ENCODE results near the gene C10orf90.

The C10orf90 gene

GRCh38 chr10:126452245-126452644 lies 218.2 kb downstream of the C10orf90 start:
- H3K9me3 ChIP-seq (ENCODE audit: control insufficient read depth, low read length) = no peaks in the 10 kb centered on the region
- H3K36me3 ChIP-seq (ENCODE audit: control insufficient read depth, insufficient read depth, low read length) = no peaks in the 10 kb centered on the region

DNA sequence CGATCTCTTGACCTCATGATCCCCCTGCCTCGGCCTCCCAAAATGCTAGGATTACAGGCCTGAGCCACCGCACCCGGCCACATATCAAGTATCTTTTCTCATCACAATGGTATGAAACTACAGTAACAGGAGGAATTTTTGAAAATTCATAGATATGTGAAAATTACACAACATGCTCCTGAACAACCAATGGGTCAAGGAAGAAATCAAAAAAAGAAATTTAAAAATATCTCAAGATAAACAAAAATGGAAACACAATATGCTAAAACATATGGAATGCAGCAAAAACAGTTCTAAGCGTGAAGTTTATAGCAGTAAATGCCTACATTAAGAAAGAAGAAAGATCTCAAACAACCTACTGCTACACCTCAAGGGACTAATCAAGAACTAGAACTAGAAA lies 222.4 kb downstream of the C10orf90 start:
- Histone ChIP-seq H3K9me3 (ENCODE audit: control insufficient read depth, low read length) (no peaks in the 10 kb centered on the region), H3K27ac (ENCODE audit: insufficient read depth, low read length, poor library complexity, severe bottlenecking) (no peak overlapping the region), H3K36me3 (ENCODE audit: control insufficient read depth, insufficient read depth, low read length) (no peaks in the 10 kb centered on the region), H3K4me1 (ENCODE audit: control insufficient read depth, insufficient read depth, low read length, poor library complexity, severe bottlenecking) (no peaks in the 10 kb centered on the region), H3K4me3 (ENCODE audit: insufficient read depth, low read depth, low read length, poor library complexity, severe bottlenecking) (no peak overlapping the region), H3K27me3 (replicated peaks; ENCODE audit: control insufficient read depth, insufficient read depth, low read length, poor library complexity, severe bottlenecking) (no peaks in the 10 kb centered on the region)
- DNase-seq = no peak

More at GRCh38 chr10:126452245-126452644, 218.2 kb downstream of the C10orf90 start:
- no peaks in the 10 kb centered on the region for H3K27me3 ChIP-seq (replicated peaks; ENCODE audit: control insufficient read depth, insufficient read depth, low read length, poor library complexity, severe bottlenecking)
- H3K4me1 ChIP-seq (ENCODE audit: control insufficient read depth, insufficient read depth, low read length, poor library complexity, severe bottlenecking) = no peaks in the 10 kb centered on the region
- no peak for DNase-seq
- H3K4me3 ChIP-seq (ENCODE audit: insufficient read depth, low read depth, low read length, poor library complexity, severe bottlenecking) = no peak overlapping the region
- H3K27ac ChIP-seq (ENCODE audit: insufficient read depth, low read length, poor library complexity, severe bottlenecking) = no peak overlapping the region

DNA sequence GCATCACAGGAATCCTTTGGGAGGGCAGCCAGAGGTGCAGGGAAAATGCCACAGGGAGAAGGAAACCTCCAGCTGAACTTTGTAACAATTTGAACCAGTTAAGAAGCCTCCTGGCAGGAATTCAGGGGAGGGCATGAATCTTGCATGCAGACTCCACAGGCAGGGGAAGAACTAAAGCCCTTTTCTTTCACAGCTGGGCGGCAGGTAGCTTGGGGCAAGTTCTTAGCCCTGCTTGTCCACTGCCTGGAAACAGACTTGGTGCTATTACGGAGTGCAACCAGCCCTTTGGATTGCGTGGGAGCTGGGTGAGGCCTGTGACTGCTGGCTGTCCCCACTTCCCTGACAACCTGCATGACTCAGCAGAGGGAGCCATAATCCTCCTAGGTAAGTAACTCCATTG lies 230.6 kb downstream of the C10orf90 start:
- no peak overlapping the region for H3K4me3 ChIP-seq (ENCODE audit: insufficient read depth, low read depth, low read length, poor library complexity, severe bottlenecking)
- no peaks in the 10 kb centered on the region for H3K9me3 ChIP-seq (ENCODE audit: control insufficient read depth, low read length)
- H3K36me3 ChIP-seq (ENCODE audit: control insufficient read depth, insufficient read depth, low read length) = no peaks in the 10 kb centered on the region
- no peaks in the 10 kb centered on the region for H3K4me1 ChIP-seq (ENCODE audit: control insufficient read depth, insufficient read depth, low read length, poor library complexity, severe bottlenecking)
- no peak for DNase-seq
- H3K27me3 ChIP-seq (replicated peaks; ENCODE audit: control insufficient read depth, insufficient read depth, low read length, poor library complexity, severe bottlenecking) = no peaks in the 10 kb centered on the region
- no peak overlapping the region for H3K27ac ChIP-seq (ENCODE audit: insufficient read depth, low read length, poor library complexity, severe bottlenecking)

GRCh38 chr10:126438407-126438783 lies 232.1 kb downstream of the C10orf90 start:
- Histone ChIP-seq H3K27me3 (replicated peaks; ENCODE audit: control insufficient read depth, insufficient read depth, low read length, poor library complexity, severe bottlenecking) (no peaks in the 10 kb centered on the region), H3K4me1 (ENCODE audit: control insufficient read depth, insufficient read depth, low read length, poor library complexity, severe bottlenecking) (no peaks in the 10 kb centered on the region), H3K4me3 (ENCODE audit: insufficient read depth, low read depth, low read length, poor library complexity, severe bottlenecking) (no peak overlapping the region), H3K36me3 (ENCODE audit: control insufficient read depth, insufficient read depth, low read length) (no peaks in the 10 kb centered on the region), H3K9me3 (ENCODE audit: control insufficient read depth, low read length) (no peaks in the 10 kb centered on the region), H3K27ac (ENCODE audit: insufficient read depth, low read length, poor library complexity, severe bottlenecking) (no peak overlapping the region)
- no peak for DNase-seq

GRCh38 chr10:126437635-126438406 lies 232.7 kb downstream of the C10orf90 start:
- H3K27ac ChIP-seq (ENCODE audit: insufficient read depth, low read length, poor library complexity, severe bottlenecking) = no peak overlapping the region
- no peaks in the 10 kb centered on the region for H3K9me3 ChIP-seq (ENCODE audit: control insufficient read depth, low read length)
- H3K27me3 ChIP-seq (replicated peaks; ENCODE audit: control insufficient read depth, insufficient read depth, low read length, poor library complexity, severe bottlenecking) = no peaks in the 10 kb centered on the region
- no peaks in the 10 kb centered on the region for H3K36me3 ChIP-seq (ENCODE audit: control insufficient read depth, insufficient read depth, low read length)
- DNase-seq = no peak
- no peak overlapping the region for H3K4me3 ChIP-seq (ENCODE audit: insufficient read depth, low read depth, low read length, poor library complexity, severe bottlenecking)
- no peaks in the 10 kb centered on the region for H3K4me1 ChIP-seq (ENCODE audit: control insufficient read depth, insufficient read depth, low read length, poor library complexity, severe bottlenecking)

DNA sequence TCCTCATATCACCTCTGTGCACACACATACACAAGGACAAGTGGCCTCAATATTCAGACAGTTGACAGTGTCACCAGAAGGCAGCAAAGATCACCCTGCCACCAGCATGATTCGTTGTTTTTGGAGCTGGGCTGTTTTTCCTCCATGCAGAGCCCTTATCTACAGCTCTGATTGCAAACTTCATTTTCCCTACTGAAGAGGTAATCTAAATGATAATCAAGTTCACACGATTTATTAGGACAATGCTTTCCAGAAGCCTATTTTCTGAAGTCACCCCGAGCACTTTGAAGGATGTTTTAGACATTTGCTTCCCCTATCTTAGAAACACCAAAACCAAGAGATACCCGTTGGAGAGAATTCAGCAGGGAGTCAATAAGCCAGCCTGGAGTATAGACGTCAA lies 236.3 kb downstream of the C10orf90 start:
- Histone ChIP-seq H3K27me3 (replicated peaks; ENCODE audit: control insufficient read depth, insufficient read depth, low read length, poor library complexity, severe bottlenecking) (no peaks in the 10 kb centered on the region), H3K36me3 (ENCODE audit: control insufficient read depth, insufficient read depth, low read length) (no peaks in the 10 kb centered on the region), H3K9me3 (ENCODE audit: control insufficient read depth, low read length) (no peaks in the 10 kb centered on the region), H3K27ac (ENCODE audit: insufficient read depth, low read length, poor library complexity, severe bottlenecking) (no peak overlapping the region), H3K4me1 (ENCODE audit: control insufficient read depth, insufficient read depth, low read length, poor library complexity, severe bottlenecking) (no peaks in the 10 kb centered on the region), H3K4me3 (ENCODE audit: insufficient read depth, low read depth, low read length, poor library complexity, severe bottlenecking) (no peak overlapping the region)
- no peak for DNase-seq

DNA sequence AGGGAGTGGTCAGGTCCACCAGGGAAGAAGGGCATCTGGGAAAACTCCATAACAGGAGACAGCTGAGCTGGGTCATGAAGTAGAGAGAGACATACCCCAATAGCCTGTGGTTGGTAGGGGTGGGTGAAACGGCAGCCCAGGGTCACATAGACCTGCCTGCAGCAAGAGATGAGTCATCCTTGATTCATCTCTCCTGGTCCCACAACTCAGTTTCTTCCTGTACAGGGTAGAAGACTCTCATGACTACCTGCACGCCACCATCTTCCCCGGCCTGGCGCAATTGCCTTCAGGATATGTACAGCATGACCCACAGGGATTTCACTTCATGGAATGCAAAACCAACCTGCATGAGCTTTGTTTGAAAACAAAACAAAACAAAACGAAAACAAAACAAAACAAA lies 237.1 kb downstream of the C10orf90 start:
- no peaks in the 10 kb centered on the region for H3K27me3 ChIP-seq (replicated peaks; ENCODE audit: control insufficient read depth, insufficient read depth, low read length, poor library complexity, severe bottlenecking)
- H3K4me1 ChIP-seq (ENCODE audit: control insufficient read depth, insufficient read depth, low read length, poor library complexity, severe bottlenecking) = no peaks in the 10 kb centered on the region
- H3K36me3 ChIP-seq (ENCODE audit: control insufficient read depth, insufficient read depth, low read length) = no peaks in the 10 kb centered on the region
- no peak overlapping the region for H3K27ac ChIP-seq (ENCODE audit: insufficient read depth, low read length, poor library complexity, severe bottlenecking)
- no peak overlapping the region for H3K4me3 ChIP-seq (ENCODE audit: insufficient read depth, low read depth, low read length, poor library complexity, severe bottlenecking)
- no peak for DNase-seq
- H3K9me3 ChIP-seq (ENCODE audit: control insufficient read depth, low read length) = no peaks in the 10 kb centered on the region

GRCh38 chr10:126432507-126432906 lies 238.0 kb downstream of the C10orf90 start:
- no peak overlapping the region for H3K27ac ChIP-seq (ENCODE audit: insufficient read depth, low read length, poor library complexity, severe bottlenecking)
- no peaks in the 10 kb centered on the region for H3K4me1 ChIP-seq (ENCODE audit: control insufficient read depth, insufficient read depth, low read length, poor library complexity, severe bottlenecking)
- H3K27me3 ChIP-seq (replicated peaks; ENCODE audit: control insufficient read depth, insufficient read depth, low read length, poor library complexity, severe bottlenecking) = no peaks in the 10 kb centered on the region
- H3K9me3 ChIP-seq (ENCODE audit: control insufficient read depth, low read length) = no peaks in the 10 kb centered on the region
- no peaks in the 10 kb centered on the region for H3K36me3 ChIP-seq (ENCODE audit: control insufficient read depth, insufficient read depth, low read length)
- H3K4me3 ChIP-seq (ENCODE audit: insufficient read depth, low read depth, low read length, poor library complexity, severe bottlenecking) = no peak overlapping the region
- DNase-seq = no peak

DNA sequence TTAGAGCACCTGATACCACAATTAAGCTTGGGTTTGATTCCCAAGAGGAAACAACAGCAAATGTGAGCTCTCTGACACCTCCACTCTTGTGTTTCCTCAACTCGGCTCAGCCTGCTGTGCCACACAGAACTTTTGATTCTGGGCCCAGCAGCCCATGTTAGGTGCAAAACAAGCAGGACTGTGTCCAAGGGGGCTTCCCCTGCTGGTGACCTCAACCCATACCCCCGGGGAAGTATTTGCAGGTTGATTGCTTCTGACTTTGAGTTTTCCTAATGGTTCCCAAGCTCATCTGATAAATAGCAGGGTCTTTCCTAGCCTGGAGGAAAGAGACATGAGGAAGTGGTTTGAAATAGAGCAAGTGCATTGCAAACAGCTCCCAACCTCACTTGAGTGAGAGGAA lies 238.7 kb downstream of the C10orf90 start:
- Histone ChIP-seq H3K9me3 (ENCODE audit: control insufficient read depth, low read length) (no peaks in the 10 kb centered on the region), H3K36me3 (ENCODE audit: control insufficient read depth, insufficient read depth, low read length) (no peaks in the 10 kb centered on the region), H3K4me1 (ENCODE audit: control insufficient read depth, insufficient read depth, low read length, poor library complexity, severe bottlenecking) (no peaks in the 10 kb centered on the region), H3K4me3 (ENCODE audit: insufficient read depth, low read depth, low read length, poor library complexity, severe bottlenecking) (no peak overlapping the region), H3K27ac (ENCODE audit: insufficient read depth, low read length, poor library complexity, severe bottlenecking) (no peak overlapping the region), H3K27me3 (replicated peaks; ENCODE audit: control insufficient read depth, insufficient read depth, low read length, poor library complexity, severe bottlenecking) (no peaks in the 10 kb centered on the region)
- DNase-seq = no peak

DNA sequence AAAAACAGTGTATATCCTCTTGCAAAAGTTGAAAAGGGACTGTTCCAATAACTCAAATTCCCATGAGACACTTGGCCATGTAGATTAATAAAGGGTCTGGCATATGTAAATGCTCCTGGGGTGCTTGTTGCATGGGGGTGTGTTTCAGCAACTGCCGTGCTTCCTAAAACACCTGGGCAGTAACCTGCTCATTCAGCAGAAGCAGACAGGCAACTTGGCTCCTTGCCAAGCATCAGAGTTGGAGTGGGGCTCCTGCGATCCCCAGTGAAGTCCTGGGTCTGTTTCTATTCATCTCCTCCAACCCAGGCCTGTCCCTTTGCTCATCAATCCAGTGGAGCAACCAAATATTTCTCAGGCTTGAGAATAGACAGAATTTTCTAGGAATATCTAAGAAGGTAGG lies 240.0 kb downstream of the C10orf90 start:
- Histone ChIP-seq H3K36me3 (ENCODE audit: control insufficient read depth, insufficient read depth, low read length) (no peaks in the 10 kb centered on the region), H3K27me3 (replicated peaks; ENCODE audit: control insufficient read depth, insufficient read depth, low read length, poor library complexity, severe bottlenecking) (no peaks in the 10 kb centered on the region), H3K4me3 (ENCODE audit: insufficient read depth, low read depth, low read length, poor library complexity, severe bottlenecking) (no peak overlapping the region), H3K27ac (ENCODE audit: insufficient read depth, low read length, poor library complexity, severe bottlenecking) (no peak overlapping the region), H3K4me1 (ENCODE audit: control insufficient read depth, insufficient read depth, low read length, poor library complexity, severe bottlenecking) (no peaks in the 10 kb centered on the region), H3K9me3 (ENCODE audit: control insufficient read depth, low read length) (no peaks in the 10 kb centered on the region)
- DNase-seq = no peak

All from effector memory CD4-positive, alpha-beta T cell (primary cell).